Nucleus accumbens (tissue), 56 donors: ENCODE measurements around the gene FLOT1.

Source experiments
- DNase-seq, 56 donors: peaks; one replicate each; lab custom pipeline; 2025; lab: John Stamatoyannopoulos, UW

FLOT1 gene

GRCh38 chr6:30711758-30712380, 30.6 kb downstream of the FLOT1 start:
- DNase-seq: no peak

DNA sequence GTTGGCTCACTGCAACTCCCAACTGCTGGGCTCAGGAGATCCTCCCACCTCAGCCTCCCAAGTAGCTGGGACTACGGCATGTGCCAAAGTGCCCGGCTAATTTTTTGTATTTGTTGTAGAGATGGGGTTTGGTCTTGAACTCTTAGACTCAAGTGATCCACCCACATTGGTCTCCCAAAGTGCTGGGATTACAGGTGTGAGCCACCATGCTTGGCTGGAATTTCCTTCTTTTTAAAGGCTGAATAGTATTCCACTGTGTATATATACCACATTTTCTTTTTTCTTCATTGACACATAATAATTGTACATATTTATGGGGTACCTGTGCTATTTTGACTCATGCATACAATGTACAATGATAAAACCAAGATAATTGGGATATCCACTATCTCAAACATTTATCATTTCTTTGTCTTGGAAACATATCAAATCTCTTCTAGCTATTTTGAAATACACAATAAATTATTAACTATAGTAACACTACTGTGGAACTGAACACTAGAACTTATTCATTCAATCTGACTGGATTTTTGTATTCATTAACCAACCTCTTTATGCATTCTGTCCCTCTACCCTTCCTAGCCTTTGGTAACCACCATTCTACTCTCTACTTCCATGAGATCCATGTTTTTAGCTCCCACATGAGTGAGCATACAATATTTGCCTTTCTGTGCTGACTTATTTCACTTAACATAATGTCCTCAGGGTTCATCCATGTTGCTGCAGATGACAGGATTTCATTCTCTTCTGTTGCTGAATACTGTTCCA, 33.2 kb downstream of the FLOT1 start:
- no peak for DNase-seq

- DNase-seq: no peak
These were observed 35.1 kb downstream of the FLOT1 start for GRCh38 chr6:30707281-30707850.

DNA sequence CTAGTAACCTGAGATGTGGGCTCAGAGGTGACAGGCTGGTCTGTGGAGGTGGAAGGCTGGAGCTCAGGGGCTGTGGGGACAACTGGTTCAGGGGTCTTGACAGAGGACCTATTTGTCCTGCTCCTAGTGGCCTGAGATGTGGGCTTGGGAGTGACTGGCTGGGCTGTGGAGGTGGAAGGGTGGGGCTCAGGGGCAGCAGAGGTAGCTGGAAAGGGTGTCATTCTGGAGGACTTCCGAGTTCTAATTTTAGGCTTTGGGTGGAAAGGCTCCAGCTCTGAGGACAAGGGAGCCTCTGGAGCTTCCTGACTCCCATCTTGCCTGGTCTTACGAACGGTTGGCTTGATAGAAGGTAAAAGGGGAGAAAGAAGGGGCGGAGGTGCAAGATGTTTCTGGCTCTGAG, 36.9 kb downstream of the FLOT1 start:
- no peak for DNase-seq

DNA sequence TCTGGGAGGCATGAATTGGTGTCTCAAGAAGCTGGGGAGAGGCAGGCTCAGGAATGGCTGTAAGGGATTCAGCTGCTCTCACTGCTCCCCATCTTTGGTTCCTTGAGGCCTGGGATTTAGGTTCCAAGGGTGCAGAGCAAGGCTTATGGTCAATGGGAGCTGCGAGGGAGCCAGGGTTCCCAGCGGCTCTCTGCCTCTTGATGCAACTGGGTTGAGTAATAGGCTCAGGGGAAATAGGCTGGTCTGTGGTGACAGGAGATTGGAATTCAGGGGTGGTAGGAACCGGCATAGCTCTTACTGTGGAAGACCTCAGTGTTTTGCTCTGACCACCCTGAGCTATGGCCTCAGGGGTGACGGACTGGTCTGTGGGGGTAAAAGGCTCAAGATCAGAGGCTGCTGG, 38.7 kb downstream of the FLOT1 start:
- DNase-seq: no peak

DNA sequence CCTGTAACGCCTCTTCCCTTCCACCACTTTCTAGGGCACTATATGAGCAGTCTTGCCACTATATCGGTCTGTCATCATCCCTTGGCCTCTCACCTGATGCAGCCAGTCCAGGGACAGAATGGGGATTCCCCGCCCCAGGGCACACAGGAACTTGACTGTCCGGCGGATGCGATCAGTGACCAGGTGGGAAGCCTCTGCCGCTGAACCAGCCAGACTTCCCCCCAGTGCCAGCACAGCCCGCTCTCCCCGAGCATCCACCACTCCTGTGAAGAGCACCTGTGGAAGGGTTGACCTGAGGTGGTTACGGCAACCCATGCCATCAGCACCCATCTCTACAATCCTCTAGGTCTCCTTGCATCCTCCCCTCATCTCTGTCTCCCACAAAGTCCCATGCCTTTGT, 39.5 kb downstream of the FLOT1 start:
- no peak for DNase-seq

- no peak for DNase-seq
These were observed 42.1 kb downstream of the FLOT1 start for GRCh38 chr6:30700340-30700739.

DNA sequence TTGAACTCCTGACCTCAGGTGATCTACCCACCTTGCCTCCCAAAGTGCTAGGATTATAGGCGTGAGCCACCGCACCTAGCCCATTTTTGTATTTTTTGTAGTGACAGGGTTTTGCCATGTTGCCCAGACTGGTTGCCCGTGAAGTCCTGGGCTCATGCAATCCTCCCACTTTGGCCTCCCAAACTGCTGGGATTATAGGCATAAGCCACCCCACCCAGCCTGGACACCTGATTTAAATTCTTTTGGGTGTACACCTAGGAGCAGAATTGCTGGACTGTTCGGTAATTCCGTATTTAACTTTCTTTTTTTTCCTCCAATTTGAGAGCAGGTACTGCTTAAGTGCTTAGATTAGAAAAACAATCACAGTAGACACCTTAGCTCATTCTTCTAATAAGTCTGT, 46.1 kb downstream of the FLOT1 start:
- no peak for DNase-seq

- no peak for DNase-seq
These were observed 51.2 kb downstream of the FLOT1 start for GRCh38 chr6:30691208-30691847.

GRCh38 chr6:30690403-30691207, 51.9 kb downstream of the FLOT1 start, which contains the start of gene NRM:
TSS of gene NRM (minus strand) at chr6:30690984. CDS start at chr6:30690974, 10 bp downstream.
- DNase-seq: peak in 52 of 56 donors; percentile 32 to 88 (median 76)

- DNase-seq: no peak
These were observed 52.5 kb downstream of the FLOT1 start for GRCh38 chr6:30689985-30690384.

DNA sequence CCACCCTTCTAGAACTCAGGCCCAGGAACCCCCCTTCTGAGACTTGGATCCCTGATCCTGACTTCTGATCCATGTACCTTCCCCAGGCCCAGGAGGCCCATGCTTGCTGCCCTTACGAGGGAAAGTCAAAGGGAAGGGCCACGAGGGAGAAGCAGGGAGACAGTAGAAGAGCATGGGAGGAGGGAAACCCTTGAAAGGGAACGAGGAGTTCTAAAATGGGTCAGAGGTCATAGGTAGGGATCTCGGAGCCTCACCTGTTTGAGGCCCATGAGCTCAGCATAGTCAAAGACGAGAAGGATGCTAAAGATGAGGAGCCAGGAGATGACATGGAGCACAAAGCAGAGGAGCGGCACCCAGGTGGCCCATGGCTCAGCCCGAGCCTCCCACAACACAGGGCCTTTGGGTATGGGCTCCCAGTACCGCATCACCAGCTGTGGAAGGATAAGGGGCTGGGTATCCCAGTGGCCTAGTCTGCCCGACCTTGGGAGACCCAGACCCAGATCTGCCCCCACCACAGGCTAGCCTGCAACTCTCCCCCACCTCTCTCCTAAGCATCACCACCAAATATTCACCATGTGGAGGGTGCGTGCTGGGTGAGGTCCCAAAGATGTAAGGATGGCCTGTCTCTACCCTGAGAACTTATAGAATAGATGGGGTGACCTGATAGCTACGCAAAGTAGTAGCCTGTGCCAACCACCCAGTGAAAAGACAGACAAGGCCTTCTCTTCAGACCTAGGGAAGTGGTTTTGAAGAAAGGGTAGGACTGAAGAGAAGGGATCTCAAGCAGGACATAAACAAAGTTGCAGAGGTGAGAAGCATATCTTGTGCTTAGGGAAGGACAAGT, 53.2 kb downstream of the FLOT1 start:
- DNase-seq: no peak

GRCh38 chr6:30688569-30688968, 53.9 kb downstream of the FLOT1 start:
- no peak for DNase-seq

- DNase-seq: peak in 7 of 56 donors; percentile 11 to 55 (median 23)
These were observed 54.6 kb downstream of the FLOT1 start for GRCh38 chr6:30687659-30688431.

DNA sequence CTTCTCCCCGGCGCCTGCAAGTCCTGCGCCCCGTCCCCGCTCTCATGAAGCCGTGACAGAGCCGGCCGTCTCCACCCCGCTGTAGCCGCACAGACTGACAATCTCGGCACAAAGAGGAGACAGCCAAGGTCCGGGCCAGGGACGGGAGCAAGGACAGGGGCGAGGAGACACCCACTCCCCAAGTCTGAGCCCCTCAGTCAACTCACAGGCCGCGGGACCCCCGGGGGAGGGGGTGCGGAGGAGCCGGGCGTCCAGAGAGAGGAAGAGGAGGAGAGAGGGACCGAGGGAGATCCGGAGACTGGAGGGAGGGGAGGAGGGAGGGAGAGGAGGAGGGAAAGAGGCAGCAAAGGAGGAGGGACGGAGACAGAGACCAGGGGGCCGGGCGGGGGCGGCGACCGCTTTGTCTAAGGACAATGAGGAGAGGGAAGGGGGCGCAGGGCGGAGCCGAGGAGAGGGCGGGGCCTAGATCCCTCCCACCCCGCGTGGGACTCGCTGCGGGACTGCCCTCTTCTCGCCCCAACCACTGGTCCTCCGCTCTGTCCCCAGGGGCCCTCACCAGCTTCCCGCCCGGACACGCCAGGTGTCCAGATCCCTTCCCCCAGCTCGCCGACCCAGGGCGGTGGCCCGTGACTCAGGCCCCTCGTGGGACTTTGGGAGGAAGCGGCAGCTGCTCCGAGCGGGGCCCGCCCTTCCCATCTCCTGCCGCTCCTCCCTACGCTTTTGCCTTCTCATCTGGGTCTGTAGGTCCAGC, 55.4 kb downstream of the FLOT1 start:
- DNase-seq: peak in 46 of 56 donors; percentile 11 to 79 (median 48)

- peak in 36 of 56 donors; percentile 12 to 68 (median 36) for DNase-seq
These were observed 56.2 kb downstream of the FLOT1 start, which contains the start of gene PPP1R18 for GRCh38 chr6:30686009-30686907. TSS of gene PPP1R18 (minus strand) at chr6:30686645. CDS start at chr6:30686018, 627 bp downstream.
